Lower lobe of right lung (tissue), 2 donors: ENCODE results near the gene TTI1. TPM values are rescaled to one million over a fixed set of nuclear protein-coding genes. Genes with fewer than 3 reads are reported as not detected.

ENCODE experiments used
- ATAC-seq, 2 donors: fragments of 200-7000 bp; cut with Tn5 transposase; one replicate each; pipeline ENCODE4 v1.9.1; 2020 to 2022; ENCODE audit warnings: mild to moderate bottlenecking in 2 of 2, moderate library complexity in 2 of 2
- DNase-seq: peaks from one replicate; pipeline ENCODE4 v3.0.0-alpha.2; 2020
- H3K27ac ChIP-seq: fragments of 200-600 bp; one replicate; pipeline ENCODE4 v1.8.0; 2022
- H3K27me3 ChIP-seq: fragments of 200-600 bp; one replicate; pipeline ENCODE4 v1.8.0; 2022; ENCODE audit warnings: low read depth
- H3K36me3 ChIP-seq: fragments of 200-600 bp; one replicate; pipeline ENCODE4 v1.8.0; 2022; ENCODE audit warnings: mild to moderate bottlenecking
- H3K4me1 ChIP-seq: fragments of 200-600 bp; one replicate; pipeline ENCODE4 v1.8.0; 2022
- H3K4me3 ChIP-seq: fragments of 200-600 bp; one replicate; pipeline ENCODE4 v1.8.0; 2022; ENCODE audit warnings: mild to moderate bottlenecking
- H3K9me3 ChIP-seq: fragments of 200-600 bp; one replicate; pipeline ENCODE4 v1.8.0; 2022
- intact Hi-C: fragments of 100-400 bp; cut with DNase I; formaldehyde crosslinking; loops from one replicate; pipeline ENCODE4 v1.11.0; 2022
- total RNA-seq: library from RNA; stranded (reverse); fragmentation: NEBNext Ultra II Directional; extraction: Animal tissue kit (Norgen Biotek cat#: 25700); gene quantifications from one replicate; pipeline ENCODE4 v1.2.1, GENCODE V29; 2021
- TF ChIP-seq, protein P1 (sequence below): fragments of 200-600 bp; IDR thresholded peaks from one replicate; pipeline ENCODE4 v1.8.0; 2022; ENCODE audit warnings: antibody characterized with exemption, mild to moderate bottlenecking
- donor health status: DM: no; HTN: yes; CAD: no; lungs with severe emphysema.

Gene TTI1
- total RNA-seq, 1 donor from 2014 or later, result 16.7 TPM

- Histone ChIP-seq H3K27ac (no peak overlapping the region), H3K4me1 (no peaks in the 10 kb centered on the region), H3K36me3 (no peaks in the 10 kb centered on the region), H3K9me3 (no peaks in the 10 kb centered on the region), H3K27me3 (no peaks in the 10 kb centered on the region), H3K4me3 (no peak overlapping the region)
- DNase-seq (no peak), ATAC-seq (no peak)
- TF ChIP-seq, protein P1, sequence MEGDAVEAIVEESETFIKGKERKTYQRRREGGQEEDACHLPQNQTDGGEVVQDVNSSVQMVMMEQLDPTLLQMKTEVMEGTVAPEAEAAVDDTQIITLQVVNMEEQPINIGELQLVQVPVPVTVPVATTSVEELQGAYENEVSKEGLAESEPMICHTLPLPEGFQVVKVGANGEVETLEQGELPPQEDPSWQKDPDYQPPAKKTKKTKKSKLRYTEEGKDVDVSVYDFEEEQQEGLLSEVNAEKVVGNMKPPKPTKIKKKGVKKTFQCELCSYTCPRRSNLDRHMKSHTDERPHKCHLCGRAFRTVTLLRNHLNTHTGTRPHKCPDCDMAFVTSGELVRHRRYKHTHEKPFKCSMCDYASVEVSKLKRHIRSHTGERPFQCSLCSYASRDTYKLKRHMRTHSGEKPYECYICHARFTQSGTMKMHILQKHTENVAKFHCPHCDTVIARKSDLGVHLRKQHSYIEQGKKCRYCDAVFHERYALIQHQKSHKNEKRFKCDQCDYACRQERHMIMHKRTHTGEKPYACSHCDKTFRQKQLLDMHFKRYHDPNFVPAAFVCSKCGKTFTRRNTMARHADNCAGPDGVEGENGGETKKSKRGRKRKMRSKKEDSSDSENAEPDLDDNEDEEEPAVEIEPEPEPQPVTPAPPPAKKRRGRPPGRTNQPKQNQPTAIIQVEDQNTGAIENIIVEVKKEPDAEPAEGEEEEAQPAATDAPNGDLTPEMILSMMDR, result no peak
- intact Hi-C loops, result no loop called here
Measured at GRCh38 chr20:37938181-37938750, 95.0 kb downstream of the TTI1 start.

GRCh38 chr20:37937686-37938085 is 95.6 kb downstream of the TTI1 start:
- H3K27ac ChIP-seq, result no peak overlapping the region
- ATAC-seq (no peak), DNase-seq (no peak)
- no peaks in the 10 kb centered on the region for H3K27me3 ChIP-seq
- H3K4me3 ChIP-seq, result no peak overlapping the region
- TF ChIP-seq, protein P1, result no peak
- no peaks in the 10 kb centered on the region for H3K4me1 ChIP-seq
- no peaks in the 10 kb centered on the region for H3K9me3 ChIP-seq
- no peaks in the 10 kb centered on the region for H3K36me3 ChIP-seq
- intact Hi-C loops, result no loop called here

- Histone ChIP-seq H3K27ac (no peak overlapping the region), H3K4me3 (no peak overlapping the region), H3K9me3 (no peaks in the 10 kb centered on the region), H3K27me3 (no peaks in the 10 kb centered on the region), H3K4me1 (no peaks in the 10 kb centered on the region), H3K36me3 (no peaks in the 10 kb centered on the region)
- intact Hi-C loops, result no loop called here
- DNase-seq (no peak), ATAC-seq (no peak)
- TF ChIP-seq, protein P1, result no peak
Measured at GRCh38 chr20:37936451-37936850, 96.8 kb downstream of the TTI1 start.

- Histone ChIP-seq H3K4me1 (no peaks in the 10 kb centered on the region), H3K27ac (no peak overlapping the region), H3K27me3 (no peaks in the 10 kb centered on the region), H3K4me3 (no peak overlapping the region), H3K9me3 (no peaks in the 10 kb centered on the region), H3K36me3 (no peaks in the 10 kb centered on the region)
- DNase-seq, result no peak
- intact Hi-C loops, result no loop called here
- TF ChIP-seq, protein P1, result no peak
- no peak for ATAC-seq
Measured at GRCh38 chr20:37936041-37936440, 97.2 kb downstream of the TTI1 start.

GRCh38 chr20:37935435-37935834 is 97.8 kb downstream of the TTI1 start:
- Histone ChIP-seq H3K27ac (no peak overlapping the region), H3K4me3 (no peak overlapping the region), H3K9me3 (no peaks in the 10 kb centered on the region), H3K27me3 (no peaks in the 10 kb centered on the region), H3K36me3 (no peaks in the 10 kb centered on the region), H3K4me1 (no peaks in the 10 kb centered on the region)
- TF ChIP-seq, protein P1, result no peak
- ATAC-seq (no peak), DNase-seq (no peak)
- intact Hi-C loops, result no loop called here
